ENCODE measurements around the gene MORN2.

- TF ChIP-seq EP300 (IDR thresholded peaks at IDR 0.05) (no peak), CTCF (IDR thresholded peaks at IDR 0.05) (no peak), POLR2AphosphoS5 (IDR thresholded peaks at IDR 0.05) (no peak), POLR2A (IDR thresholded peaks at IDR 0.05) (no peak)
These were observed 13.3 kb upstream of the MORN2 start for GRCh38 chr2:38862476-38862875.
